ENCODE results near the gene KCNK2.

DNA sequence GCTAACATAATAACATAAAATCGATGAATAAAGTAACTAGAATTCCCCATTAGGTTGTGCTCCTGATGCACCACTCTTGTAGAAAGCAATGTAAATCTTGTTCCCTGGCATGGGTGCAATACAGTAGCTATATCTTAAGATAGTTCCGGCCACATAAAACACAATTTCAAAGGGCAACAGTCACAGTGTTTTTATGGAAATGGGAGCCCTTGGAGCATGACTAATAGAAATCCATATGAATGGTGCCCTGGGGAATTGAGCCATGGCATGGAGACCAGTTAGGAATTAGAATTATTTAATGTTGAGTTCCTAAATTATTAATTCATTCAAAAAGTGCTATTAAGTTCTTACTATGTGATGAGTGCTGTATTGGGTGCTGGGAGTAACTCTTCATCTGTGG lies 118.7 kb downstream of the KCNK2 start:
- no peak for TF ChIP-seq POLR2A (IDR thresholded peaks at IDR 0.05; ENCODE audit: low read depth, low read length)
- TF ChIP-seq, protein P1, sequence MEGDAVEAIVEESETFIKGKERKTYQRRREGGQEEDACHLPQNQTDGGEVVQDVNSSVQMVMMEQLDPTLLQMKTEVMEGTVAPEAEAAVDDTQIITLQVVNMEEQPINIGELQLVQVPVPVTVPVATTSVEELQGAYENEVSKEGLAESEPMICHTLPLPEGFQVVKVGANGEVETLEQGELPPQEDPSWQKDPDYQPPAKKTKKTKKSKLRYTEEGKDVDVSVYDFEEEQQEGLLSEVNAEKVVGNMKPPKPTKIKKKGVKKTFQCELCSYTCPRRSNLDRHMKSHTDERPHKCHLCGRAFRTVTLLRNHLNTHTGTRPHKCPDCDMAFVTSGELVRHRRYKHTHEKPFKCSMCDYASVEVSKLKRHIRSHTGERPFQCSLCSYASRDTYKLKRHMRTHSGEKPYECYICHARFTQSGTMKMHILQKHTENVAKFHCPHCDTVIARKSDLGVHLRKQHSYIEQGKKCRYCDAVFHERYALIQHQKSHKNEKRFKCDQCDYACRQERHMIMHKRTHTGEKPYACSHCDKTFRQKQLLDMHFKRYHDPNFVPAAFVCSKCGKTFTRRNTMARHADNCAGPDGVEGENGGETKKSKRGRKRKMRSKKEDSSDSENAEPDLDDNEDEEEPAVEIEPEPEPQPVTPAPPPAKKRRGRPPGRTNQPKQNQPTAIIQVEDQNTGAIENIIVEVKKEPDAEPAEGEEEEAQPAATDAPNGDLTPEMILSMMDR (conservative IDR thresholded peaks at IDR 0.05; ENCODE audit: low read depth, low read length): no peak
- no peak for TF ChIP-seq MAZ (IDR thresholded peaks at IDR 0.05; ENCODE audit: borderline replicate concordance, low read depth, low read length)
- no peak for TF ChIP-seq FOS (IDR thresholded peaks at IDR 0.05; ENCODE audit: low read depth, low read length)
- TF ChIP-seq BHLHE40 (IDR thresholded peaks at IDR 0.05; ENCODE audit: low read depth, low read length): no peak
- TF ChIP-seq, protein P2, sequence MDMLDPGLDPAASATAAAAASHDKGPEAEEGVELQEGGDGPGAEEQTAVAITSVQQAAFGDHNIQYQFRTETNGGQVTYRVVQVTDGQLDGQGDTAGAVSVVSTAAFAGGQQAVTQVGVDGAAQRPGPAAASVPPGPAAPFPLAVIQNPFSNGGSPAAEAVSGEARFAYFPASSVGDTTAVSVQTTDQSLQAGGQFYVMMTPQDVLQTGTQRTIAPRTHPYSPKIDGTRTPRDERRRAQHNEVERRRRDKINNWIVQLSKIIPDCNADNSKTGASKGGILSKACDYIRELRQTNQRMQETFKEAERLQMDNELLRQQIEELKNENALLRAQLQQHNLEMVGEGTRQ (IDR thresholded peaks at IDR 0.05; ENCODE audit: low read depth, low read length): no peak
- no peak for TF ChIP-seq MXI1 (IDR thresholded peaks at IDR 0.05; ENCODE audit: borderline replicate concordance, low read depth, low read length)
- TF ChIP-seq NFE2L2 (IDR thresholded peaks at IDR 0.05; ENCODE audit: low read depth, low read length): no peak
- TF ChIP-seq CEBPB (IDR thresholded peaks at IDR 0.05; ENCODE audit: low read depth, low read length): no peak
- TF ChIP-seq RAD21 (IDR thresholded peaks at IDR 0.05; ENCODE audit: low read length): no peak
